SW480 (cell line): ENCODE data around the gene PLCH1.

Source experiments
- DNase-seq: peaks from one replicate; pipeline ENCODE4 v3.0.0-alpha.2; 2016; ENCODE audit warnings: low spot score

PLCH1 gene

GRCh38 chr3:155377071-155377470 is 367.8 kb downstream of the PLCH1 start:
- no peak for DNase-seq

GRCh38 chr3:155372281-155372680 is 372.6 kb downstream of the PLCH1 start:
- no peak for DNase-seq

GRCh38 chr3:155370764-155371503 is 373.9 kb downstream of the PLCH1 start:
- DNase-seq = no peak

GRCh38 chr3:155370198-155370597 is 374.7 kb downstream of the PLCH1 start:
- no peak for DNase-seq

- no peak for DNase-seq
Observed at GRCh38 chr3:155369735-155370134, 375.1 kb downstream of the PLCH1 start.

- no peak for DNase-seq
Observed at GRCh38 chr3:155369244-155369643, 375.6 kb downstream of the PLCH1 start.

- DNase-seq = no peak
Observed at GRCh38 chr3:155368786-155369185, 376.1 kb downstream of the PLCH1 start.

GRCh38 chr3:155367506-155367905 is 377.4 kb downstream of the PLCH1 start:
- no peak for DNase-seq

GRCh38 chr3:155365178-155365783 is 379.6 kb downstream of the PLCH1 start:
- DNase-seq = no peak

- DNase-seq = no peak
Observed at GRCh38 chr3:155364492-155364891, 380.4 kb downstream of the PLCH1 start.

GRCh38 chr3:155363690-155364070 is 381.2 kb downstream of the PLCH1 start:
- no peak for DNase-seq

- DNase-seq = no peak
Observed at GRCh38 chr3:155362808-155363689, 381.8 kb downstream of the PLCH1 start.

- DNase-seq = no peak
Observed at GRCh38 chr3:155360281-155360680, 384.6 kb downstream of the PLCH1 start.

GRCh38 chr3:155356594-155357370 is 388.1 kb downstream of the PLCH1 start:
- DNase-seq = no peak

- no peak for DNase-seq
Observed at GRCh38 chr3:155354658-155355057, 390.2 kb downstream of the PLCH1 start.

GRCh38 chr3:155352900-155353490 is 391.9 kb downstream of the PLCH1 start:
- peak; percentile 62 for DNase-seq

- DNase-seq = no peak
Observed at GRCh38 chr3:155350571-155350970, 394.3 kb downstream of the PLCH1 start.

- DNase-seq = no peak
Observed at GRCh38 chr3:155347901-155348300, 397.0 kb downstream of the PLCH1 start.

- DNase-seq = no peak
Observed at GRCh38 chr3:155342344-155342743, 402.5 kb downstream of the PLCH1 start.

GRCh38 chr3:155339052-155339451 is 405.8 kb downstream of the PLCH1 start:
- no peak for DNase-seq

GRCh38 chr3:155335724-155336354 is 409.0 kb downstream of the PLCH1 start:
- no peak for DNase-seq
